Thyroid gland (tissue), 4 donors: ENCODE results near the gene SHISA7.

Experiments used
- CTCF ChIP-seq, 6 experiments: fragments of 200-600 bp in 3 of 6; fragments of 450-650 bp in 3 of 6; sonication (generic) in 3 of 6; IDR thresholded peaks; one replicate each; pipeline ENCODE4 v1.5.1; 2016 to 2019; ENCODE audit warnings: antibody characterized with exemption in 6 of 6, mild to moderate bottlenecking in 2 of 6, inconsistent platforms in 1 of 6, moderate library complexity in 1 of 6
- POLR2A ChIP-seq, 2 donors: fragments of 450-650 bp; IDR thresholded peaks; one replicate each; pipeline ENCODE4 v1.6.1; 2017; ENCODE audit warnings: antibody characterized with exemption in 2 of 2, mild to moderate bottlenecking in 2 of 2, moderate library complexity in 1 of 2

- TF ChIP-seq CTCF (IDR thresholded peaks at IDR 0.05) = no peak
- TF ChIP-seq POLR2A (IDR thresholded peaks at IDR 0.05) = no peak
These were observed 633 bp downstream of the SHISA7 start for GRCh38 chr19:55442372-55442961.
